Prostate gland (tissue), 2 donors: ENCODE results near the gene SIRT3. TPM values are rescaled to one million over a fixed set of nuclear protein-coding genes. Genes with fewer than 3 reads are reported as not detected.
"Not testable (repeated sequence)": the region's sequence is repeated elsewhere in the genome, so short reads cannot be mapped to it uniquely, and the experiment has no call there.

Experiments used
- DNase-seq: peaks from one replicate; pipeline ENCODE4 v3.0.0-alpha.2; 2019; ENCODE audit warnings: low spot score
- H3K27ac ChIP-seq, 2 donors: fragments of 200-600 bp; sonication (generic); 2 replicates each; pipeline ENCODE4 v1.5.1; 2017 to 2019
- H3K27me3 ChIP-seq: fragments of 200-600 bp; sonication (generic); replicated peaks from 2 replicates; pipeline ENCODE4 v1.5.1; 2019; ENCODE audit not compliant: insufficient read depth
- H3K36me3 ChIP-seq, 2 donors: fragments of 200-600 bp; sonication (generic); 1 replicate in 1 of 2; 2 replicates in 1 of 2; pipeline versions ENCODE4 v1.5.1 to v1.8.1; 2017 to 2019
- H3K4me1 ChIP-seq: fragments of 200-600 bp; sonication (generic); replicated peaks from 2 replicates; pipeline ENCODE4 v1.5.1; 2019
- H3K4me3 ChIP-seq, 2 donors: fragments of 200-600 bp; sonication (generic); 2 replicates each; pipeline ENCODE4 v1.5.1; 2017 to 2019
- H3K9me3 ChIP-seq: fragments of 200-600 bp; sonication (generic); 2 replicates; pipeline ENCODE4 v1.5.1; 2017
- CTCF ChIP-seq, 4 experiments: fragments of 200-600 bp in 2 of 4; fragments of 450-650 bp in 2 of 4; sonication (generic) in 2 of 4; IDR thresholded peaks; 1 replicate in 3 of 4; 2 replicates in 1 of 4; pipeline ENCODE4 v1.5.1; 2016 to 2019; ENCODE audit warnings: antibody characterized with exemption in 4 of 4, mild to moderate bottlenecking in 2 of 4, moderate library complexity in 2 of 4
- POLR2A ChIP-seq: fragments of 450-650 bp; IDR thresholded peaks from one replicate; pipeline ENCODE4 v1.6.1; 2016; ENCODE audit warnings: antibody characterized with exemption, mild to moderate bottlenecking
- POLR2AphosphoS5 ChIP-seq: sonication (generic); formaldehyde crosslinking; IDR thresholded peaks from one replicate; pipeline ENCODE4 v1.6.1; 2017; ENCODE audit warnings: antibody characterized with exemption
- WGBS: methylation state at CpG from one replicate; pipeline ENCODE4 v1.1.5; 2018; 5-methylcytosine and 5-hydroxymethylcytosine counted together
- intact Hi-C: fragments of 100-400 bp; cut with DNase I; formaldehyde crosslinking; loops from one replicate; pipeline ENCODE4 v1.14.2; 2022
- total RNA-seq, 2 donors: library from RNA; depleted of rRNA; stranded (reverse); fragments of >200 nt; gene quantifications; one replicate each; pipeline ENCODE4 v1.1.0, GENCODE V29; 2016

The SIRT3 gene
- total RNA-seq, 2 donors from 2014 or later, result 21.5 to 32.5 TPM

GRCh38 chr11:269146-269890 is 33.2 kb upstream of the SIRT3 start:
- no peaks in the 10 kb centered on the region for H3K27me3 ChIP-seq
- intact Hi-C loops, result no loop called here
- no peaks in the 10 kb centered on the region for H3K36me3 ChIP-seq
- peak in 1 of 4 experiments; percentile 15 for TF ChIP-seq CTCF (IDR thresholded peaks at IDR 0.05)
- no peak for TF ChIP-seq POLR2AphosphoS5
- no peak for TF ChIP-seq POLR2A
- 65% methylated on average over 21 of the region's 21 CpGs for WGBS
- H3K9me3 ChIP-seq, result no peaks in the 10 kb centered on the region
- DNase-seq, result no peak
- H3K27ac ChIP-seq, result peak overlapping the region in 1 of 2 donors; percentile 33
- no peak overlapping the region for H3K4me3 ChIP-seq
- H3K4me1 ChIP-seq, result no peaks in the 10 kb centered on the region

DNA sequence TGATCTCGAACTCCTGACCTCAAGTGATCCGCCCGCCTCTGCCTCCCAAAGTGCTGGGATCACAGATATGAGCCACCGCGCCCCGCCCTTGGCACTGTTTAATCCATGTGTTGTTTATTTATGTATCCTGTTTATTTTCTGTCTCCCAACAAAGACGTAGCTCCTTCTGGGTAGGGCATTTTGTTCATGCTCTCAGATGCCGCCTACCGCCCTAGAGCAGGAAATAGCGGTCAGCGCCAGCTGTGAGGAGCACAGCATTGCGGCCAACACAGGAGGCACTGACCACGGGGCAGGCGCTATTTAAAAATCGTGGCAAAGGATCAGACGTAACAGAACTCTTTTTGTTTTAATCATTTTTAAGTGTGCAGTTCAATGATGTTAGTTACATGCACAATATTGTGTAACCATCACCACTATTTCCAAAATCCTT is 32.6 kb upstream of the SIRT3 start:
- intact Hi-C loops, H3K4me1 ChIP-seq, H3K4me3 ChIP-seq, H3K9me3 ChIP-seq, DNase-seq, H3K27me3 ChIP-seq, H3K36me3 ChIP-seq: not testable (repeated sequence)
- H3K27ac ChIP-seq, result peak overlapping the region; percentile 45 to 55
- 67% methylated on average over 16 of the region's 16 CpGs for WGBS

- Histone ChIP-seq H3K4me1 (no peaks in the 10 kb centered on the region), H3K27ac (peak overlapping the region; percentile 55 to 67), H3K36me3 (no peaks in the 10 kb centered on the region), H3K4me3 (peak overlapping the region; percentile 7 to 27), H3K9me3 (no peaks in the 10 kb centered on the region), H3K27me3 (no peaks in the 10 kb centered on the region)
- TF ChIP-seq POLR2AphosphoS5, result no peak
- TF ChIP-seq CTCF (IDR thresholded peaks at IDR 0.05), result no peak
- peak; percentile 47 for TF ChIP-seq POLR2A
- 37% methylated on average over 18 of the region's 18 CpGs for WGBS
- peak; percentile 46 for DNase-seq
- intact Hi-C loops, result no loop called here
Observed at GRCh38 chr11:267491-267994, 31.4 kb upstream of the SIRT3 start.

- Histone ChIP-seq H3K4me3 (no peak overlapping the region), H3K9me3 (no peaks in the 10 kb centered on the region), H3K27ac (no peak overlapping the region), H3K27me3 (no peaks in the 10 kb centered on the region), H3K36me3 (no peaks in the 10 kb centered on the region), H3K4me1 (no peaks in the 10 kb centered on the region)
- intact Hi-C loops, result no loop called here
- TF ChIP-seq CTCF (IDR thresholded peaks at IDR 0.05) (no peak), POLR2AphosphoS5 (no peak)
- DNase-seq, result no peak
- 74% methylated on average over 5 of the region's 13 CpGs for WGBS
Observed at GRCh38 chr11:266676-267439, 30.7 kb upstream of the SIRT3 start.

DNA sequence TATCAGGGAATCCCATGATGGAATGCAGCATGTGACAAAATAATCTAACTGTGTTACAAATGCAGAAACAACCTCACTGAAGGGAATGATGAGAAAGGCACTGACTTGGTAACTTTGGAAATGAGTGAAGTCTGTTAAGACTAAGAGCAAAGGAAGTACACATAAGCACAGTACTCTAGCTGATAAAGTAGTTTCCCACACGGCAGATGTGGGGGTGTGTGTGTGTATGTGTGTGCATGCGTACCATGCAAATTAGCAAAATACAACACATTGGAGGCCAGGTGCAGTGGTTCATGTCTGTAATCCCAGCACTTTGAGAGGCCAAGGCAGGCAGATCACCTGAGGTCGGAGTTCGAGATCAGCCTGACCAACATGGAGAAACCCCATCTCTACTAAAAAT is 25.5 kb upstream of the SIRT3 start:
- Histone ChIP-seq H3K27me3 (no peaks in the 10 kb centered on the region), H3K9me3 (no peaks in the 10 kb centered on the region), H3K4me3 (no peak overlapping the region), H3K4me1 (no peaks in the 10 kb centered on the region), H3K27ac (no peak overlapping the region), H3K36me3 (no peaks in the 10 kb centered on the region)
- no peak for TF ChIP-seq POLR2AphosphoS5
- no peak for TF ChIP-seq POLR2A
- no peak for TF ChIP-seq CTCF (IDR thresholded peaks at IDR 0.05)
- WGBS, result 91% methylated on average over 4 of the region's 4 CpGs
- DNase-seq, result no peak
- intact Hi-C loops, result no loop called here
